ENCODE data around the gene DGCR8.

- TF ChIP-seq CTCF (IDR thresholded peaks at IDR 0.05; ENCODE audit: borderline replicate concordance, extremely low read depth, low read length, poor library complexity, severe bottlenecking): no peak
- no peak for TF ChIP-seq EZH2 (IDR thresholded peaks at IDR 0.05; ENCODE audit: borderline replicate concordance, low read depth, low read length, severe bottlenecking)
Measured at GRCh38 chr22:20110359-20110985, 30.4 kb downstream of the DGCR8 start.
